ENCODE results near the gene USP6.

DNA sequence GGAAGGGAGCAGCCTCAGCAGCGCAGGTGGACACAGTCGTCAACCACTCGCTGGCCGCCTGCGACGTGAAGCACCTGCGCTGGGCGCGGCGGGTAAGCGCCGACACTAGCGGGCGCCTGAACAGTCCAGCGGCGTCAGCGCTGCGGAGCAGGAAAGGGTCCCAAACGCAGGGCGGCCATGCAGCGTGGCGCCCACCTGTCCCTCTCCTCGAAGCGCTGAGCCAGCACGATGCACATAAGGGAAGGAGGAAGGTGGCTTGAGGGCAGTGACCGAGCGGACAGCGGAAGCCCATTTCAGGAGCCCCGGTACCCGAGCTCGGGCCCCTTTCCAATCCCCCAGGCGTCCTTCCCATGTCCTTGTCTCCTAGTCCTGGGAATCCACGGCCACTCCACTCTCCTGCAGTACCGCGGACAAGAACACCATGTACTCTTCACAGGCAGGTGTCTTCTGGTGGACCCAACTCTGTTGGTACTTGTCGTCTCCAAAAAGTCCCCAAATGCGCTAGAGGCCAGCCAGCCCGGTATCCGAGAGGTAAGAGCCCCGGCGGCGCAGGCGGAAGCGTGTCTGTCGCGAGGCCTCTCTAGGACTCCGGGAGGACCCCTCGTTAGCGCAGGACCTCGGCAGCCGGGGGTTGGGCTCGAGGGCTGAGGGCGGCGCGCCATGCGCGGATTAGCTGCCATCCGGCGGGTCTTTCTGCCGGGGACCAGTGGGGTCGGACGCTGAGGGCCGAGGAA is 18.6 kb upstream of the USP6 start:
- TF ChIP-seq EP300 (IDR thresholded peaks at IDR 0.05; ENCODE audit: borderline replicate concordance in 1 of 2, control insufficient read depth in 1 of 2, low read depth in 2 of 2, low read length in 2 of 2) (no peak), NRF1 (conservative IDR thresholded peaks at IDR 0.05; ENCODE audit: low read depth, low read length) (no peak), SMAD1 (IDR thresholded peaks at IDR 0.05; ENCODE audit: low read depth, partially characterized antibody) (no peak), ETV6 (conservative IDR thresholded peaks at IDR 0.05 in 1 of 2, IDR thresholded peaks at IDR 0.05 in 1 of 2; ENCODE audit: borderline replicate concordance in 1 of 2, low read depth in 1 of 2) (no peak), MAX (IDR thresholded peaks at IDR 0.05; ENCODE audit: low read depth, low read length) (no peak), MEF2A (IDR thresholded peaks at IDR 0.05; ENCODE audit: insufficient read depth, low read depth, low read length) (no peak), CEBPB (IDR thresholded peaks at IDR 0.05; ENCODE audit: borderline replicate concordance in 1 of 2, low read depth in 2 of 2, low read length in 2 of 2) (no peak)

All from GM12878 (cell line).